Glomerular visceral epithelial cell (primary cell): ENCODE measurements around the gene MAG.

Experiments
- DNase-seq: peaks from one replicate; pipeline ENCODE4 v3.0.0-alpha.2; 2016; ENCODE audit errors: extremely low spot score

MAG gene

DNA sequence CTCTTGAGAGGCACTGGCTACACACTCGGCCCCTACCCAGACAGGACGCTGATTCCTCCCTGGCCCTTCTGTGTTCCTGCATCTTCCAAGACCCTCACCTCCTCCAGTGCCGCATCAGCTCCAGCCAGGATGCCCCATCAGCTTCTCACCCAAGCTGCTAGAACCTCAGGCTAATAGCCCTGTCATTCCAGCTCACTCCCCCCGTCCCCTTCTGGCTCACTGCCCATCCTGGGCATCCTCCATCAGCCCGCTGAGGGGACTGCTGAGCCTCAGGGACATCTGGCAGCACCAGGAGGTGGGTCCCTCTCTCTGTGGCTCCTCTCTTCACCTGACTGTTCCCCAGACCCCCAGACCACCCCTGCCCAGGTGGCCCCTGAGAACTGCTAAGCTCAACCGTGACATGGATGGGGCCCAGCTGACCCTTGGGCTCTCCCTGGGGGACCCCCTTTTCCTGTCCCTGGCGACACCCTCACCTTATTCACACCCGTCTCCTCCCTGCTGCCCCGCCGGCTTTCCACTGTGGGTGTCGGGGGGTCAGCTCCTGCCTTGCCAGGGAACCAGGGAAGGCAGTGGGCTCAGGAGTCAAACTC, 71.1 kb downstream of the MAG start:
- DNase-seq, result no peak
